ENCODE results near the gene ESM1. TPM values are rescaled to one million over a fixed set of nuclear protein-coding genes. Genes with fewer than 3 reads are reported as not detected.

The ESM1 gene
- total and polyA plus RNA-seq, 2 of the 8 experiments (the other 6 are each of a cell fraction or from before 2014, with no cell fraction given) = not detected

DNA sequence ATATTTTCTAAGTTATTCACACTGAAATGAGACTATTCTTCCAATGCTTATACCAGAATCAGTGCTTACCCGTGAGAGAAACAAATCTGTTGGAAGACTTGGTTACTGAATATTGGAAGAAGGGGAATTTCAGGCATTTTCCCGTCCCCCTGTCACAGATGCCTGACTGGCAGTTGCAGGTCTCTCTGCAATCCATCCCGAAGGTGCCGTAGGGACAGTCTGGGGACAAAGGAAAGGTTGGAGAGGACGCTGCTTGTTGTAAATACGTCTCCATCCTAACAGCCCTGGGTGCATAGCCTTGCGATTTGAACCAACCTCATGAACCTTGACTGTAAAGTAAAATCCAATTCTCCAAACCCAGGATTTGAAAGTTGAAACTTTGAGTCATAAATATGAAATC lies 3.5 kb downstream of the ESM1 start:
- no peaks in the 10 kb centered on the region for H3K27me3 ChIP-seq (replicated peaks in 1 of 4; ENCODE audit: control insufficient read depth in 3 of 4, extremely low read depth in 1 of 4, insufficient read depth in 3 of 4, low read length in 3 of 4)
- 84% methylated on average over 7 of the region's 7 CpGs; no CpG with 5 or more reads in 1 of the 2 experiments for WGBS, 2 experiments (ENCODE audit: extremely low coverage in 1 of 2, insufficient coverage in 1 of 2, insufficient read length in 1 of 2, insufficient replicate concordance in 2 of 2, low coverage in 1 of 2, low lambda C conversion rate in 2 of 2, missing lambda C conversion rate in 1 of 2)

More for the DNA sequence above, 3.5 kb downstream of the ESM1 start:
- no peak overlapping the region for H3K4me2 ChIP-seq (ENCODE audit: insufficient read depth in 1 of 2, low read depth in 2 of 2, low read length in 2 of 2)
- no peaks in the 10 kb centered on the region for H3K23me2 ChIP-seq (ENCODE audit: low read depth, low read length)
- H3K9me3 ChIP-seq (ENCODE audit: insufficient read depth in 2 of 2, low read depth in 1 of 2, low read length in 1 of 2) = no peaks in the 10 kb centered on the region
- no peak overlapping the region for H3K14ac ChIP-seq (ENCODE audit: insufficient read length)
- no peak overlapping the region for H4K8ac ChIP-seq (ENCODE audit: extremely low read depth, insufficient read depth, low read length)
- H3K4me3 ChIP-seq (ENCODE audit: extremely low read depth in 1 of 4, insufficient read depth in 2 of 4, low read depth in 3 of 4, low read length in 4 of 4) = no peak overlapping the region
- FAIRE-seq = no peak
- no peak overlapping the region for H2BK20ac ChIP-seq (ENCODE audit: low read length)
- H2AFZ ChIP-seq (ENCODE audit: low read length) = no peak overlapping the region; the same call in 1 of the 2 replicates
- no peak overlapping the region for H4K5ac ChIP-seq (ENCODE audit: insufficient read length, low read depth, low read length)
- no peak overlapping the region for H2BK5ac ChIP-seq (ENCODE audit: low read depth, low read length)
- H4K91ac ChIP-seq (replicated peaks; ENCODE audit: insufficient read length, low read length) = no peak overlapping the region
- CTCF ChIA-PET (ENCODE audit: partially characterized antibody) = interaction anchor here (1.4 to 3.5 kb wide), 3 partner anchors 16 to 77 kb away, joined by 3 to 16 read pairs (median 5); no protein-coding TSS in a partner anchor
- H3K18ac ChIP-seq (ENCODE audit: extremely low read depth, low read length) = no peak overlapping the region
- DNase-seq (ENCODE audit: low read depth in 1 of 2, low spot score in 2 of 2) = no peak
- H3K4me1 ChIP-seq (replicated peaks in 1 of 4; ENCODE audit: control insufficient read depth in 3 of 4, insufficient read depth in 4 of 4, low read length in 3 of 4) = no peaks in the 10 kb centered on the region; a peak in 1 of 7 replicates
- H3K4ac ChIP-seq (replicated peaks; ENCODE audit: insufficient read length, low read depth, low read length) = no peak overlapping the region
- H3K79me2 ChIP-seq (ENCODE audit: control insufficient read depth in 1 of 2, insufficient read depth in 2 of 2, low read length in 2 of 2) = no peaks in the 10 kb centered on the region
- H3K36me3 ChIP-seq (ENCODE audit: control insufficient read depth in 2 of 4, insufficient read depth in 4 of 4, low read length in 3 of 4) = no peaks in the 10 kb centered on the region
- no peak overlapping the region for H3K23ac ChIP-seq (ENCODE audit: insufficient read length)
- no peak overlapping the region for H3K56ac ChIP-seq (replicated peaks; ENCODE audit: insufficient read length, low read depth, low read length)
- H2BK12ac ChIP-seq (ENCODE audit: low read depth, low read length) = no peak overlapping the region
- no peaks in the 10 kb centered on the region for H3K79me1 ChIP-seq (ENCODE audit: low read depth, low read length)
- no peak overlapping the region for H3K27ac ChIP-seq (ENCODE audit: low read depth, low read length)
- H2BK15ac ChIP-seq (ENCODE audit: low read length) = no peak overlapping the region
- POLR2A ChIA-PET (ENCODE audit: partially characterized antibody) = no interaction called here
- H3K9ac ChIP-seq (replicated peaks in 1 of 4; ENCODE audit: extremely low read depth in 1 of 4, low read depth in 3 of 4, low read length in 3 of 4) = no peak overlapping the region
- no peak overlapping the region for H2BK120ac ChIP-seq (replicated peaks; ENCODE audit: low read depth, low read length)
- H4K20me1 ChIP-seq (replicated peaks in 1 of 2; ENCODE audit: control insufficient read depth in 1 of 2, insufficient read depth in 2 of 2, low read length in 2 of 2) = no peaks in the 10 kb centered on the region
- TF ChIP-seq SRF (IDR thresholded peaks at IDR 0.05; ENCODE audit: low read depth, low read length) (no peak), TAF7 (optimal IDR thresholded peaks at IDR 0.05; ENCODE audit: borderline replicate concordance, low read depth, low read length) (no peak), CREB1 (IDR thresholded peaks at IDR 0.05) (no peak), RBBP5 (IDR thresholded peaks at IDR 0.05; ENCODE audit: borderline replicate concordance, low read depth, low read length) (no peak), SP4 (IDR thresholded peaks at IDR 0.05; ENCODE audit: low read length) (no peak), RXRA (IDR thresholded peaks at IDR 0.05; ENCODE audit: insufficient read depth, low read depth, low read length) (no peak), HDAC6 (IDR thresholded peaks at IDR 0.05; ENCODE audit: low read depth, low read length) (no peak), ZNF274 (IDR thresholded peaks at IDR 0.05; ENCODE audit: borderline replicate concordance, extremely low read depth, low read length) (no peak), CHD1 (IDR thresholded peaks at IDR 0.05; ENCODE audit: low read depth, low read length) (no peak)
- H2AK5ac ChIP-seq (ENCODE audit: low read depth, low read length) = no peak overlapping the region

Data from H1 (cell line).